GM18868 (cell line): ENCODE measurements around the gene SEC14L3.
"Not testable (repeated sequence)": the region's sequence is repeated elsewhere in the genome, so short reads cannot be mapped to it uniquely, and the experiment has no call there.

Experiments
- ATAC-seq: cut with Tn5 transposase; IDR thresholded peaks from one replicate; pipeline ENCODE4 v1.9.1; 2021; ENCODE audit warnings: mild to moderate bottlenecking, moderate library complexity; ENCODE audit not compliant: unreplicated experiment

SEC14L3 gene

DNA sequence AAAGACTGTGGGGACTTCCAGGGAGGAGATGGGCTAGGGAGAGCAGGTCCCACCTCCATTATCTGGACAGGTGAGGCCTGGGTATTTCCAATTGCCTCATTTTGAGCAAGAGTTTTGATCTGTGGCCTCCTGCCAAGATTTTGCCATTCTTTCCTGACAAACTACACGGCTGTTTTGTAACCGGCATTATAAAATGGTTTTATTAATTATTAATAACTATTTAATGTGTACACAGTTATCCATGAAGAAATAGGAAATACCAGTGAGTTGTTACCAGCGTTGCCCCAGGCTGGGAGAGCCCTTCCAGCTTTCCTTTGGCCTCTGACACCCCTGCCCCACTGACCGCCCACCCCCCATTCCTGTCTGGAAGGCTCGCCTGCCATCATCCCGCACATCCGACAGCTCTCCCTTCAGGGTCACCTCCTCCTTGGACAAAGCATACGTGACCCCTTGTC, 14.9 kb upstream of the SEC14L3 start:
- ATAC-seq = no peak

- no peak for ATAC-seq
These were observed 14.3 kb upstream of the SEC14L3 start for GRCh38 chr22:30486118-30486517.

DNA sequence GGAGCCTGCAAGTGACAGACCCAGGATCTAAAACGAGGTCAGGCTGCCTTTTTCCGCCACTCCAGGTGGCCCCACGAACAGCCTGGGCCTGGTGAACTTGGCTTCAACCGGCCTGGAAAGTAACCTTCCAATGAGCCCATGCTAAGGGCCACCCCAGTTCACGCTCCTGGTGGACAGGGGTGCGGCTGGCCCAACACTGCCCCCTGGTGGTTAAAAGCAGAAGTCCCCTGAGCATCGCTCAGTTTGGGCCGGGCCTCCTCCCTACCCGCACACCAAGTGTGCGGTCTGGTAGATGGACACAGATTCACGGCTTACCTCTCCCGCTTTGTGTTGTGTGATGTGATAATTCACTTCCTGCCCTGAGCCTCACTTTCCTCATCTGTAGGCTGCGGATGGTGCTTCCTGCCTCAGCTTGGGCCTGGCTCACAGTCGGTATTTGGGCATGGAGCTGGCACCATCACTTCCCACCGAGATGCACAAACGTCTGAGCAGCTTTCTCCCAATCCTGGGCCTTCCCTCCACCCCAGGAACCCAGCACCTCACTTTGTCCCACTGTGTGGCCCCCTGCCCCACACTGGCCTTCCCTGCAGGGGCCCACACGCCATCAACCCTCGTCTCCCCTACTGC, 13.7 kb upstream of the SEC14L3 start:
- no peak for ATAC-seq

DNA sequence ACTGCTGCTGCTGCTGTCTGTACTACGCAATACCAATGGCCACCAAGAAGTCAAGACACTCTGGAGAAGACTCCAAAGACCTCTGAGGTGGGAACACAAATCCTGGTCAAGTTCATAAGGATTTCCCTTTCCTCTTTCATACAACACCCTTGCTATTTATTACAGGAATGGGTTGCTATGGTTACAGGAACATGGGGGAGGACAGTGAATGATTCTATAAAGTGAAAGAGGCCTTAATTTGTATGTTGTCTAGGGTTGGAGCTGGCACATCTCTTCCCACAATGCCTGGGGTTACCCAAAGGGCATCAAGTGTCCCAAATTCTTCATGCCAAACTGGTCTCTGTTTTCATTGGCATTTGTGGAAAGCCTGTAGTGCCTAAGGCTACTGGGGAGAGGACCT, 11.4 kb upstream of the SEC14L3 start:
- ATAC-seq = no peak

- no peak for ATAC-seq
These were observed 9.9 kb upstream of the SEC14L3 start for GRCh38 chr22:30481711-30482110.

DNA sequence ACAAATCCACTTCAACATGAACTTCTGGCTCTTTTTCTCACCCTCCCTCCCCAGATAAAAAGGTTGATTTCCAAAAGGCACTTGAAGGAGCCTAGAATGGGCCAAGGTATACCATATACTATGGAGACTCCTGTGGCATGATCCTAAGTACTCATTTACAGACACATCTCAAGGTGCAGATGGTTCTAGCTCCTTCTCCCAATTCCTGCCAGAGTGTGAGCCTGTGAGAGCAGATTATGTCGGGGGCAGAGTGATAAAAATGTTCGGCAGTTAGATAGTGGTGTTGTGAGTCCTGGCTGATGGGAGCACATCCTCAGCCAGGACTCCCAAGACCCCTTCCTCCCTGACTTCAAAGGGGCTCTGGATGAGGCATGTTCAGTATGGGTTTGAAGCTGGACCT, 8.2 kb upstream of the SEC14L3 start:
- ATAC-seq = no peak

GRCh38 chr22:30474683-30475424, 3.0 kb upstream of the SEC14L3 start:
- no peak for ATAC-seq

DNA sequence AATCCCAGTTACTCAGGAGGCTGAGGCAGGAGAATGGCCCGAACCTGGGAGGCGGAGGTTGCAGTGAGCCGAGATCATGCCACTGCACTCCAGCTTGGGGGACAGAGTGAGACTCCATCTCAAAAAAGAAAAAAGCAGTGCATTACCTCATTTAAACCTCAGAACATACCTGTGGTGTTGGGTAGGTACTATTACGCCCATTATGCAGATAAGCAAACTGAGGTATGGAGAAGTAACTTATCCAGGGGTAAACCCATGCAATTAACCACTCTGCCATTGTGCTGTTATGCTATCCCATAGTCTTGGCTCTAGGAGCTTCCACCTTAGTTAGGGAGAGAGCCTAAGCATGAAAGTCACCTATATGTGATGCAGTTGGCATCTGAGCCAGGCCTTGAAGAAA, 2.3 kb upstream of the SEC14L3 start:
- ATAC-seq = no peak

- ATAC-seq = no peak
These were observed 1.3 kb upstream of the SEC14L3 start for GRCh38 chr22:30472994-30473720.

DNA sequence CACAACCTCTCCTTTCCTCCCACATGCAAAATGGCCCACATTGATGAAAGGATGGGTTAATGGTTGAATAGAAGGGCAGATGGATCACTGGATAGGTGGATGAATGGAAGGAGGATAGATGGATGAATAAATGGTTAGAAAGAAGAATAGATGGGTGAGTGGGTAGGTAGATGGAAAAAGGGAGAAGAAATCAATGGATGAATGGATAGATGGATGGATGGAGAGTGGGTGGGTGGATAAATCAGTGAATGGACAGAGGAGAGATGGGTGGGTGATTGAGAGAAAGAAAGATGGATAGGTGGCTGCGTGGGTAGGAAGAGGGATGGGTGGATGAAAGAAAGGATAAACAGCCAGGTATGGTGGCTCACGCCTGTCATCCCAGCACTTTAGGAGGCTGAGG, 1.2 kb downstream of the SEC14L3 start:
- ATAC-seq = no peak

- ATAC-seq = no peak
These were observed 2.7 kb downstream of the SEC14L3 start for GRCh38 chr22:30469165-30469564.

- ATAC-seq = not testable (repeated sequence)
These were observed 11.3 kb downstream of the SEC14L3 start for GRCh38 chr22:30460555-30460954.

- no peak for ATAC-seq
These were observed 11.7 kb downstream of the SEC14L3 start for GRCh38 chr22:30460147-30460546.

DNA sequence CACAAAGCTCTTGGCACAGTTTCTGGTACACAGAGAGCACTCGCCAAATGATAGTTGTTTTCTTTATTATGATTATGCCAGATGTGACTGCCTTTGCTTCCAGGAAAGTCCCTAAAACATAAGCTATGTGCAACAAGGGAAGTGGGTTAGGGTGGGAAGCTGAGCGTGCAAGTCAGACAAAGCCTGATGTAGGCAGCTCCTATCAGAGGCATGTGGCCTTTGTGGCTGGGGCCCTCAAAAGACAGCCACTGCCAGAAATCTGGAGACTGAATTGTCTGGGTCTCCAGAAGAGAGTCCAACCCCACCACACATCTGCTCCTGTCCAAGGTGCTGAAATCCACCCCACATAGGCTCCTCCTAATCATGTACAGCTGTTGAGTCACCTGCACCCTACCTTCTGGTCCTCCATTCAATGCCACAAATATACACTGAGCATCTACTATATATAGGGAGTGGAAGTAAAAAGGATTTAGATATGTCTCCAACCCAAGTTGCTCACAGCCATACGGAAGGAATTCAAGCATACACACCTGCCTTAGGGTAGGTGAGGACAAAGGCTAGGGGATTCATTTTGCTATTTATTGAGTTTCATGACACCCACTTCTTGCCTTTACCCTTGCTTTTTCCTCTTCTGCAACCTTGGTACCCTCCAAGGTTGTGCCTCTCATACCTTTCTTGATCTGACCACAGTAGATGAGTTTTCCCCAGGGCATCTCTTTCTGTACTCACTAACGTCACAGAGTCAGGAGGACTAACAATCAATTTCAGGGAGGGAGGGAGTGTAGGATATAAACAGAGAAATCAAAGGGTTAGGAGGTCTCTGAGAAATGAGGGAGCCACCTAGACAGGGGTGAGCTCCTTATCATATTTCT, 12.4 kb downstream of the SEC14L3 start:
- ATAC-seq = no peak

DNA sequence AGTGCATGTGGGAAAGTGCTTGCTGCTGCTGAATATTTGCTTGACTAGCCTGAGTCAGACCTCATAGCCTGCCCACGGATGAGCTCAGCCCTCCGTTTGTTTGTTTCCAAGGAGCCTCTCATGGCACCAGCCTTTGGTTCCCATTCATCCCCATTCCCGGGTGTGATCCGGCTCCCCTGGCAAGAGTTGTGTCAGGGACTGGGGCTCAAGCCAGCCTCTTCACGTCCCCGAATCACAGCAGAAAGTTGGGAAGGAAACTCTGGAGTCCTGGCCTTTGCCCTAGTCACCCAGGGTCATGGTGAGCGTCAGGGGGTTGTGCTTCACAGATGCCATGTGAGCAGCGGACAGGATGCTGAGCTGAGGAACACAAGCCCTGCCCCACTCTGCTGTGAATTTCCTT, 13.8 kb downstream of the SEC14L3 start:
- ATAC-seq = no peak

DNA sequence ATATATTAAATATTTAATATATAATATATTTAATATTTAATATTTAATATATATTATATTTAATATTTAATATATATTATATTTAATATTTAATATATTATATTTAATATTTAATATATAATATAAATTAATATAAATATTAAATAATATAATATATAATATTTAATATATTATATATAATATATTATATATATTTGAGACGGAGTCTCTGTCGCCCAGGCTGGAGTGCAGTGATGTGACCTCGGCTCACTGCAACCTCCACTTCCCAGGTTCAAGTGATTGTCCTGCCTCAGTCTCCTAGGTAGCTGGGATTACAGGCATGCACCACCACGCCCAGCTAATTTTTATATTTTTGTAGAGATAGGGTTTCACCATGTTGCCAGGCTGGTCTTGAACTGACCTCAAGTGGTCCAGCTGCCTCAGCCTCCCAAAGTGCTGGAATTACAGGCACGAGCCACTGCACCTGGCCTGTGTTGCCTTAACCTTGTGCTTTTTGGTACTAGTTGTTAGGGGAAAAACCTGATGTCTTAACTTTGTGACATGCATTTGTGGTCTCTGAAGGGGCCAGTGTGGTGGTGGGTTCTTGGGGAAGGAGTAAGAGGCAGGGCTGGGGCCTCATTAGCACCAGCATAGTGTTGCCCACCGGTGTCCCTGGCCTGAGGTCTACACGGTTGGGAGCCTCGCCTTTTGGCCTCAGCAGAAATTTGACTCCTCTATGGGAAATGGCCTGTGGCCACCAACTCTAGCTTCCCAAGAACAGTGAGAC, 16.6 kb downstream of the SEC14L3 start:
- no peak for ATAC-seq

- ATAC-seq = no peak
These were observed 17.9 kb downstream of the SEC14L3 start for GRCh38 chr22:30453731-30454510.

DNA sequence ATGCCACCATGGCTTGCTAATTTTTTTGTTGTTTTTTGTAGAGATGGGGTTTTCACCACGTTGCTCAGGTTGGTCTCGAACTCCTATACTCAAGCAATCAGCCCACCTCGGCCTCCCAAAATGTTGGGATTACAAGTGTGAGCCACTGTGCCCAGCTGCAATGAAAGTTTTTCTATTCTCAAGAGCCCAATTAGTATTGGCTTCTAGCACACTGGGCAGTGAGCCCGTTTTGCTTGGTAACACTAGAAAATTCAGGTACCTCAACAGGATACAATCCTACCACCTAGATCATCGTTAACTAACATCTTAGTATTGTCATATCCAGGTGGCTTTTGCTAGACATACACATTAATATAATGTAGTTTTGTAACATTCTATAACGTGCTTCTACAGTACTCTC, 19.0 kb downstream of the SEC14L3 start:
- no peak for ATAC-seq

DNA sequence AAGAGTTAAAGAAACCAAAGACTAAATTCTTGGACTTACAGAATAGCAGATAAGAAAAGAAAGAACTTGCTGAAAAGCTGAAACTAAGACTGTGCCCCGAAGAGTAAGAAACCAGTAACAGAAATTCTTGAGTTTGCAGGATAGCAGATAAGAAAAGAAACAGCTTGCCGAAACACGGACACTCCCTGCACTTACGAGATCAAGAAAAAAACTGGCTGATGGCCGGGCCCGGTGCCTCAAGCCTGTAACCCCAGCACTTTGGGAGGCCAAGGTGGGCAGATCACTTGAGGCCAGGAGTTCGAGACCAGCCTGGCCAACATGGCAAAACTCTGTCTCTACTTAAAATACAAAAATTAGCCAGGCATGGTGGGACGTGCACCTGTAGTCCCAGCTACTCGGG, 20.3 kb downstream of the SEC14L3 start:
- not testable (repeated sequence) for ATAC-seq
